Activated CD8-positive, alpha-beta memory T cell treated with anti-CD3 and anti-CD28 coated beads, Interleukin-2, amount 50 U/mL, for 4 hours (primary cell): ENCODE results near the gene PGAP1.

ENCODE experiments used
- DNase-seq: peaks from one replicate; pipeline ENCODE4 v3.0.0-alpha.2; 2020

Gene PGAP1

GRCh38 chr2:196926562-196927375 lies at the start of gene PGAP1:
Gene PGAP1 (minus strand): TSS chr2:196926707. CDS start chr2:196926616, 91 bp downstream.
- peak; percentile 81 for DNase-seq

GRCh38 chr2:196974970-196975369 lies 48.5 kb upstream of the PGAP1 start:
- DNase-seq, result no peak

GRCh38 chr2:196971574-196972279 lies 45.2 kb upstream of the PGAP1 start:
- no peak for DNase-seq

GRCh38 chr2:196970099-196970498 lies 43.6 kb upstream of the PGAP1 start:
- no peak for DNase-seq

- DNase-seq, result no peak
These were observed 42.0 kb upstream of the PGAP1 start for GRCh38 chr2:196968516-196968915.

- no peak for DNase-seq
These were observed 41.3 kb upstream of the PGAP1 start for GRCh38 chr2:196967775-196968174.

GRCh38 chr2:196967116-196967515 lies 40.6 kb upstream of the PGAP1 start:
- DNase-seq, result no peak

GRCh38 chr2:196966061-196966460 lies 39.6 kb upstream of the PGAP1 start:
- DNase-seq, result no peak

GRCh38 chr2:196965651-196966050 lies 39.1 kb upstream of the PGAP1 start:
- no peak for DNase-seq

GRCh38 chr2:196963961-196964360 lies 37.5 kb upstream of the PGAP1 start:
- no peak for DNase-seq

GRCh38 chr2:196963043-196963442 lies 36.5 kb upstream of the PGAP1 start:
- no peak for DNase-seq

GRCh38 chr2:196962325-196962724 lies 35.8 kb upstream of the PGAP1 start:
- DNase-seq, result no peak

GRCh38 chr2:196961889-196962288 lies 35.4 kb upstream of the PGAP1 start:
- DNase-seq, result no peak

- no peak for DNase-seq
These were observed 33.3 kb upstream of the PGAP1 start for GRCh38 chr2:196959734-196960338.

GRCh38 chr2:196959281-196959680 lies 32.8 kb upstream of the PGAP1 start:
- DNase-seq, result no peak

GRCh38 chr2:196957881-196958525 lies 31.5 kb upstream of the PGAP1 start:
- no peak for DNase-seq

GRCh38 chr2:196957442-196957841 lies 30.9 kb upstream of the PGAP1 start:
- DNase-seq, result no peak

- no peak for DNase-seq
These were observed 29.6 kb upstream of the PGAP1 start for GRCh38 chr2:196956069-196956468.

- DNase-seq, result no peak
These were observed 28.5 kb upstream of the PGAP1 start for GRCh38 chr2:196955036-196955435.

GRCh38 chr2:196954001-196954400 lies 27.5 kb upstream of the PGAP1 start:
- no peak for DNase-seq

GRCh38 chr2:196952936-196953335 lies 26.4 kb upstream of the PGAP1 start:
- no peak for DNase-seq

- DNase-seq, result no peak
These were observed 25.5 kb upstream of the PGAP1 start for GRCh38 chr2:196951973-196952372.

- no peak for DNase-seq
These were observed 22.6 kb upstream of the PGAP1 start for GRCh38 chr2:196949116-196949515.
